GM23338 (cell line): ENCODE results near the gene ACSM6.
A peak's percentile ranks its signal among the peaks of the same experiment; 100 is the strongest.

Experiments
- CREB1 ChIP-seq: fragments of 250-450 bp; sonication (Bioruptor Pico); IDR thresholded peaks from 2 replicates; pipeline ENCODE4 v1.5.0; 2020; ENCODE audit warnings: low read depth, mild to moderate bottlenecking, moderate library complexity
- EZH2 ChIP-seq: fragments of 200-600 bp; sonication (generic); IDR thresholded peaks from one replicate; pipeline ENCODE4 v1.8.0; 2017; ENCODE audit warnings: antibody characterized with exemption, mild to moderate bottlenecking, low read depth; ENCODE audit not compliant: unreplicated experiment
- EZH2phosphoT487 ChIP-seq: fragments of 200-600 bp; sonication (generic); IDR thresholded peaks from one replicate; pipeline ENCODE4 v1.8.1; 2018; ENCODE audit warnings: antibody characterized with exemption; ENCODE audit not compliant: unreplicated experiment
- JUNB ChIP-seq: IDR thresholded peaks from one replicate; pipeline ENCODE4 v1.6.1; 2016; ENCODE audit warnings: antibody characterized with exemption; ENCODE audit not compliant: unreplicated experiment
- NANOG ChIP-seq: IDR thresholded peaks from 2 replicates; pipeline ENCODE4 v1.6.1; 2016; ENCODE audit warnings: antibody characterized with exemption, borderline replicate concordance
- POLR2AphosphoS5 ChIP-seq: IDR thresholded peaks from 2 replicates; pipeline ENCODE4 v1.6.1; 2016; ENCODE audit warnings: antibody characterized with exemption, low read depth
- STAT1 ChIP-seq: IDR thresholded peaks from one replicate; pipeline ENCODE4 v1.6.1; 2016; ENCODE audit warnings: antibody characterized with exemption; ENCODE audit not compliant: unreplicated experiment
- ZNF114 ChIP-seq: fragments of 250-450 bp; sonication (Bioruptor Pico); IDR thresholded peaks from 2 replicates; pipeline ENCODE4 v1.5.0; 2020; ENCODE audit warnings: mild to moderate bottlenecking, moderate library complexity
- ZNF331 ChIP-seq: fragments of 250-450 bp; sonication (Bioruptor Pico); IDR thresholded peaks from 2 replicates; pipeline ENCODE4 v1.5.0; 2020; ENCODE audit warnings: low read depth, mild to moderate bottlenecking, moderate library complexity
- ZNF462 ChIP-seq: fragments of 250-450 bp; sonication (Bioruptor Pico); IDR thresholded peaks from 2 replicates; pipeline ENCODE4 v1.5.0; 2020; ENCODE audit warnings: mild to moderate bottlenecking, moderate library complexity
- TF ChIP-seq, protein P1 (sequence below), 2 experiments: fragments of 200-600 bp in 1 of 2; sonication (generic) in 1 of 2; conservative IDR thresholded peaks; 2 replicates each; pipeline versions ENCODE4 v1.5.1 to v1.6.1; 2016 to 2017; ENCODE audit warnings: antibody characterized with exemption in 2 of 2, low read depth in 2 of 2, mild to moderate bottlenecking in 2 of 2, moderate library complexity in 1 of 2
- TF ChIP-seq, protein P2 (sequence below): IDR thresholded peaks from 2 replicates; pipeline ENCODE4 v1.6.1; 2016; ENCODE audit warnings: antibody characterized with exemption
- TF ChIP-seq, protein P3 (sequence below): IDR thresholded peaks from one replicate; pipeline ENCODE4 v1.6.1; 2018; ENCODE audit warnings: antibody characterized with exemption; ENCODE audit not compliant: unreplicated experiment

GRCh38 chr10:95233377-95234034 is 39.5 kb downstream of the ACSM6 start:
- TF ChIP-seq, protein P1, sequence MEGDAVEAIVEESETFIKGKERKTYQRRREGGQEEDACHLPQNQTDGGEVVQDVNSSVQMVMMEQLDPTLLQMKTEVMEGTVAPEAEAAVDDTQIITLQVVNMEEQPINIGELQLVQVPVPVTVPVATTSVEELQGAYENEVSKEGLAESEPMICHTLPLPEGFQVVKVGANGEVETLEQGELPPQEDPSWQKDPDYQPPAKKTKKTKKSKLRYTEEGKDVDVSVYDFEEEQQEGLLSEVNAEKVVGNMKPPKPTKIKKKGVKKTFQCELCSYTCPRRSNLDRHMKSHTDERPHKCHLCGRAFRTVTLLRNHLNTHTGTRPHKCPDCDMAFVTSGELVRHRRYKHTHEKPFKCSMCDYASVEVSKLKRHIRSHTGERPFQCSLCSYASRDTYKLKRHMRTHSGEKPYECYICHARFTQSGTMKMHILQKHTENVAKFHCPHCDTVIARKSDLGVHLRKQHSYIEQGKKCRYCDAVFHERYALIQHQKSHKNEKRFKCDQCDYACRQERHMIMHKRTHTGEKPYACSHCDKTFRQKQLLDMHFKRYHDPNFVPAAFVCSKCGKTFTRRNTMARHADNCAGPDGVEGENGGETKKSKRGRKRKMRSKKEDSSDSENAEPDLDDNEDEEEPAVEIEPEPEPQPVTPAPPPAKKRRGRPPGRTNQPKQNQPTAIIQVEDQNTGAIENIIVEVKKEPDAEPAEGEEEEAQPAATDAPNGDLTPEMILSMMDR (conservative IDR thresholded peaks at IDR 0.05; ENCODE audit: low read depth in 2 of 2): no peak
- TF ChIP-seq EZH2 (no peak), ZNF114 (CRISPR knock-in tag) (no peak), CREB1 (CRISPR knock-in tag) (no peak), POLR2AphosphoS5 (0 out of 2 replicates have a peak, but pooled peaks have one; percentile 32), EZH2phosphoT487 (no peak), ZNF331 (no peak), STAT1 (no peak), NANOG (no peak), JUNB (no peak), ZNF462 (CRISPR knock-in tag) (no peak)
- TF ChIP-seq, protein P2, sequence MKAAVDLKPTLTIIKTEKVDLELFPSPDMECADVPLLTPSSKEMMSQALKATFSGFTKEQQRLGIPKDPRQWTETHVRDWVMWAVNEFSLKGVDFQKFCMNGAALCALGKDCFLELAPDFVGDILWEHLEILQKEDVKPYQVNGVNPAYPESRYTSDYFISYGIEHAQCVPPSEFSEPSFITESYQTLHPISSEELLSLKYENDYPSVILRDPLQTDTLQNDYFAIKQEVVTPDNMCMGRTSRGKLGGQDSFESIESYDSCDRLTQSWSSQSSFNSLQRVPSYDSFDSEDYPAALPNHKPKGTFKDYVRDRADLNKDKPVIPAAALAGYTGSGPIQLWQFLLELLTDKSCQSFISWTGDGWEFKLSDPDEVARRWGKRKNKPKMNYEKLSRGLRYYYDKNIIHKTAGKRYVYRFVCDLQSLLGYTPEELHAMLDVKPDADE: no peak
- TF ChIP-seq, protein P3, sequence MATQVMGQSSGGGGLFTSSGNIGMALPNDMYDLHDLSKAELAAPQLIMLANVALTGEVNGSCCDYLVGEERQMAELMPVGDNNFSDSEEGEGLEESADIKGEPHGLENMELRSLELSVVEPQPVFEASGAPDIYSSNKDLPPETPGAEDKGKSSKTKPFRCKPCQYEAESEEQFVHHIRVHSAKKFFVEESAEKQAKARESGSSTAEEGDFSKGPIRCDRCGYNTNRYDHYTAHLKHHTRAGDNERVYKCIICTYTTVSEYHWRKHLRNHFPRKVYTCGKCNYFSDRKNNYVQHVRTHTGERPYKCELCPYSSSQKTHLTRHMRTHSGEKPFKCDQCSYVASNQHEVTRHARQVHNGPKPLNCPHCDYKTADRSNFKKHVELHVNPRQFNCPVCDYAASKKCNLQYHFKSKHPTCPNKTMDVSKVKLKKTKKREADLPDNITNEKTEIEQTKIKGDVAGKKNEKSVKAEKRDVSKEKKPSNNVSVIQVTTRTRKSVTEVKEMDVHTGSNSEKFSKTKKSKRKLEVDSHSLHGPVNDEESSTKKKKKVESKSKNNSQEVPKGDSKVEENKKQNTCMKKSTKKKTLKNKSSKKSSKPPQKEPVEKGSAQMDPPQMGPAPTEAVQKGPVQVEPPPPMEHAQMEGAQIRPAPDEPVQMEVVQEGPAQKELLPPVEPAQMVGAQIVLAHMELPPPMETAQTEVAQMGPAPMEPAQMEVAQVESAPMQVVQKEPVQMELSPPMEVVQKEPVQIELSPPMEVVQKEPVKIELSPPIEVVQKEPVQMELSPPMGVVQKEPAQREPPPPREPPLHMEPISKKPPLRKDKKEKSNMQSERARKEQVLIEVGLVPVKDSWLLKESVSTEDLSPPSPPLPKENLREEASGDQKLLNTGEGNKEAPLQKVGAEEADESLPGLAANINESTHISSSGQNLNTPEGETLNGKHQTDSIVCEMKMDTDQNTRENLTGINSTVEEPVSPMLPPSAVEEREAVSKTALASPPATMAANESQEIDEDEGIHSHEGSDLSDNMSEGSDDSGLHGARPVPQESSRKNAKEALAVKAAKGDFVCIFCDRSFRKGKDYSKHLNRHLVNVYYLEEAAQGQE: no peak
